Fibroblast of skin of left biceps (primary cell): ENCODE measurements around the gene RAD51B.

Experiments
- DNase-seq, 2 experiments: peaks; one replicate each; pipeline ENCODE4 v3.0.0-alpha.2; 2013; ENCODE audit warnings: low read depth in 2 of 2

RAD51B gene

GRCh38 chr14:68377459-68377858 lies 557.9 kb downstream of the RAD51B start:
- no peak for DNase-seq

GRCh38 chr14:68379510-68380328 lies 560.1 kb downstream of the RAD51B start:
- DNase-seq, result no peak

GRCh38 chr14:68380329-68380741 lies 560.8 kb downstream of the RAD51B start:
- DNase-seq, result no peak

GRCh38 chr14:68384335-68384734 lies 564.8 kb downstream of the RAD51B start:
- DNase-seq, result no peak

GRCh38 chr14:68384881-68385280 lies 565.3 kb downstream of the RAD51B start:
- DNase-seq, result no peak

- no peak for DNase-seq
Measured at GRCh38 chr14:68386446-68386845, 566.9 kb downstream of the RAD51B start.

- DNase-seq, result peak; percentile 52 to 54
Measured at GRCh38 chr14:68386950-68387779, 567.6 kb downstream of the RAD51B start.

- DNase-seq, result no peak
Measured at GRCh38 chr14:68389943-68390342, 570.4 kb downstream of the RAD51B start.

GRCh38 chr14:68390741-68391140 lies 571.2 kb downstream of the RAD51B start:
- DNase-seq, result no peak

- no peak for DNase-seq
Measured at GRCh38 chr14:68391311-68392014, 571.9 kb downstream of the RAD51B start.

GRCh38 chr14:68392393-68393141 lies 573.0 kb downstream of the RAD51B start:
- DNase-seq, result no peak

- no peak for DNase-seq
Measured at GRCh38 chr14:68393259-68393658, 573.7 kb downstream of the RAD51B start.

- no peak for DNase-seq
Measured at GRCh38 chr14:68394118-68394763, 574.7 kb downstream of the RAD51B start.

GRCh38 chr14:68394764-68395143 lies 575.2 kb downstream of the RAD51B start:
- DNase-seq, result no peak

GRCh38 chr14:68395604-68396003 lies 576.0 kb downstream of the RAD51B start:
- DNase-seq, result no peak

GRCh38 chr14:68396461-68396860 lies 576.9 kb downstream of the RAD51B start:
- peak in 1 of 2 experiments; percentile 40 for DNase-seq

GRCh38 chr14:68397371-68397811 lies 577.8 kb downstream of the RAD51B start:
- DNase-seq, result no peak

- peak; percentile 88 to 91 for DNase-seq
Measured at GRCh38 chr14:68397822-68398221, 578.2 kb downstream of the RAD51B start.

GRCh38 chr14:68398370-68398769 lies 578.8 kb downstream of the RAD51B start:
- DNase-seq, result no peak

GRCh38 chr14:68399971-68400370 lies 580.4 kb downstream of the RAD51B start:
- no peak for DNase-seq

- DNase-seq, result peak; percentile 70 to 80
Measured at GRCh38 chr14:68401317-68401716, 581.7 kb downstream of the RAD51B start.
